Esophagus squamous epithelium (tissue), 4 donors: Measurements from ENCODE around the gene PCDHGA1.
A peak's percentile ranks its signal among the peaks of the same experiment; 100 is the strongest.

Source experiments
- POLR2A ChIP-seq, 4 donors: fragments of 450-650 bp; IDR thresholded peaks; one replicate each; pipeline ENCODE4 v1.6.1; 2017; ENCODE audit warnings: antibody characterized with exemption in 4 of 4, mild to moderate bottlenecking in 4 of 4, moderate library complexity in 3 of 4
- TF ChIP-seq, protein P1 (sequence below), 6 experiments: fragments of 450-650 bp in 4 of 6; fragments of 200-600 bp in 2 of 6; sonication (generic) in 2 of 6; IDR thresholded peaks; one replicate each; pipeline ENCODE4 v1.5.1; 2016 to 2019; ENCODE audit warnings: antibody characterized with exemption in 6 of 6, mild to moderate bottlenecking in 4 of 6, moderate library complexity in 4 of 6

DNA sequence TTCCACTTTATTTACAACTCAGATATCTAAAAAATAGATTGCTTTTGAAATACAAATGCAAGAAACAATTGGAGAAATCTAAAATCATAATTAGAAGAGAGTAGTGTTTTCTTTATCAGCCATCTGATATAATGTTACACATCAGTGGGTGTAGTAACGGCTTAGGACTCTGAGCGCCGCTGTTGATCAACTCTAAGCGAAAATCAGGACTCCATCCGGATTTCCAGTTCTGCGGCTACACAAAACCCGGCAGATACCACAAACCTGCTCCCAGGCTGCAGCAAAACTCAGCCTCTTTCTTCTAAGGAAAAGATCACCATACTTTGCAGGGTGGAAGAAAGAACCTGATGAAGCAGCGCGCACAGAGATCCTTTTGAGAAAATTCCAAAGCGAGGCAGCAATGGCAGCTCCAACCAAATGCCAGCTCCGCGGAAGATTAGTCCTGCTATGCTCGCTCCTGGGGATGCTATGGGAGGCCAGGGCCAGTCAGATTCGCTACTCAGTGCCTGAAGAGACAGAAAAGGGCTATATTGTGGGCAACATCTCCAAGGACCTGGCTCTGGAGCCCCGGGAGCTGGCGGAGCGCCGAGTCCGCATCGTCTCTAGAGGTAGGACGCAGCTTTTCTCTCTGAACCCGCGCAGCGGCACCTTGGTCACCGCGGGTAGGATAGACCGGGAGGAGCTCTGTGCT lies 72.4 kb downstream of the PCDHGA1 start, which contains the start of gene PCDHGA9:
- TF ChIP-seq, protein P1, sequence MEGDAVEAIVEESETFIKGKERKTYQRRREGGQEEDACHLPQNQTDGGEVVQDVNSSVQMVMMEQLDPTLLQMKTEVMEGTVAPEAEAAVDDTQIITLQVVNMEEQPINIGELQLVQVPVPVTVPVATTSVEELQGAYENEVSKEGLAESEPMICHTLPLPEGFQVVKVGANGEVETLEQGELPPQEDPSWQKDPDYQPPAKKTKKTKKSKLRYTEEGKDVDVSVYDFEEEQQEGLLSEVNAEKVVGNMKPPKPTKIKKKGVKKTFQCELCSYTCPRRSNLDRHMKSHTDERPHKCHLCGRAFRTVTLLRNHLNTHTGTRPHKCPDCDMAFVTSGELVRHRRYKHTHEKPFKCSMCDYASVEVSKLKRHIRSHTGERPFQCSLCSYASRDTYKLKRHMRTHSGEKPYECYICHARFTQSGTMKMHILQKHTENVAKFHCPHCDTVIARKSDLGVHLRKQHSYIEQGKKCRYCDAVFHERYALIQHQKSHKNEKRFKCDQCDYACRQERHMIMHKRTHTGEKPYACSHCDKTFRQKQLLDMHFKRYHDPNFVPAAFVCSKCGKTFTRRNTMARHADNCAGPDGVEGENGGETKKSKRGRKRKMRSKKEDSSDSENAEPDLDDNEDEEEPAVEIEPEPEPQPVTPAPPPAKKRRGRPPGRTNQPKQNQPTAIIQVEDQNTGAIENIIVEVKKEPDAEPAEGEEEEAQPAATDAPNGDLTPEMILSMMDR (IDR thresholded peaks at IDR 0.05), result peak in 5 of 6 experiments; percentile 12 to 48 (median 19)
- TF ChIP-seq POLR2A (IDR thresholded peaks at IDR 0.05), result no peak
